GM18873 (cell line): ENCODE results near the gene POMGNT1.

Experiments used
- ATAC-seq: cut with Tn5 transposase; IDR thresholded peaks from one replicate; pipeline ENCODE4 v1.9.1; 2021; ENCODE audit warnings: mild to moderate bottlenecking, moderate library complexity, moderate number of reproducible peaks; ENCODE audit not compliant: unreplicated experiment, low FRiP score

The POMGNT1 gene

GRCh38 chr1:46184920-46185658 is 13.1 kb downstream of the POMGNT1 start:
- ATAC-seq = no peak

GRCh38 chr1:46183926-46184557 is 14.2 kb downstream of the POMGNT1 start:
- ATAC-seq = no peak

- ATAC-seq = no peak
Measured at GRCh38 chr1:46183079-46183847, 15.0 kb downstream of the POMGNT1 start.

- ATAC-seq = no peak
Measured at GRCh38 chr1:46181343-46182260, 16.6 kb downstream of the POMGNT1 start.

- no peak for ATAC-seq
Measured at GRCh38 chr1:46180082-46180616, 18.1 kb downstream of the POMGNT1 start.

GRCh38 chr1:46179138-46180081 is 18.8 kb downstream of the POMGNT1 start:
- ATAC-seq = no peak

GRCh38 chr1:46176211-46176865 is 21.9 kb downstream of the POMGNT1 start, which contains the start of gene P3R3URF:
Gene P3R3URF, minus strand, starts transcription at chr1:46176488. Its CDS starts 17 bp downstream, at chr1:46176471.
- no peak for ATAC-seq

GRCh38 chr1:46175243-46175642 is 23.0 kb downstream of the POMGNT1 start:
- no peak for ATAC-seq

GRCh38 chr1:46174448-46175231 is 23.6 kb downstream of the POMGNT1 start, which contains the start of gene TSPAN1:
Gene TSPAN1, plus strand, starts transcription at chr1:46175087. Its CDS starts 6,021 bp downstream, at chr1:46181108.
- ATAC-seq = no peak

GRCh38 chr1:46173361-46173856 is 24.8 kb downstream of the POMGNT1 start:
- ATAC-seq = no peak

- no peak for ATAC-seq
Measured at GRCh38 chr1:46172321-46172720, 25.9 kb downstream of the POMGNT1 start.

- ATAC-seq = no peak
Measured at GRCh38 chr1:46171871-46172270, 26.4 kb downstream of the POMGNT1 start.

- no peak for ATAC-seq
Measured at GRCh38 chr1:46171351-46171750, 26.9 kb downstream of the POMGNT1 start.

- ATAC-seq = no peak
Measured at GRCh38 chr1:46169811-46170454, 28.3 kb downstream of the POMGNT1 start.

- ATAC-seq = no peak
Measured at GRCh38 chr1:46168477-46168876, 29.8 kb downstream of the POMGNT1 start.

- no peak for ATAC-seq
Measured at GRCh38 chr1:46166521-46167462, 31.4 kb downstream of the POMGNT1 start.
